Measurements from ENCODE around the gene CDK5.

The CDK5 gene

GRCh38 chr7:151075978-151076426 lies 18.3 kb upstream of the CDK5 start:
- Histone ChIP-seq H3K27ac (ENCODE audit: low read length, poor library complexity, severe bottlenecking) (no peak overlapping the region), H2BK12ac (ENCODE audit: low read length in 2 of 2) (no peak overlapping the region), H2AK5ac (ENCODE audit: low read length, severe bottlenecking) (no peak overlapping the region), H3K18ac (ENCODE audit: low read depth in 1 of 2, low read length in 2 of 2) (no peak overlapping the region), H4K8ac (ENCODE audit: low read length) (no peak overlapping the region), H4K91ac (ENCODE audit: low read length) (no peak overlapping the region), H2AFZ (ENCODE audit: low read depth, low read length) (no peak overlapping the region), H3K4me2 (ENCODE audit: low read length, poor library complexity, severe bottlenecking) (no peak overlapping the region), H2BK5ac (ENCODE audit: low read depth, low read length, poor library complexity, severe bottlenecking) (no peak overlapping the region), H3K4me1 (ENCODE audit: control insufficient read depth, insufficient read depth, low read depth, low read length) (peaks cover 27% of the 10 kb centered on the region), H3K9me3 (ENCODE audit: control insufficient read depth, low read length) (no peaks in the 10 kb centered on the region), H3K4ac (ENCODE audit: low read depth in 1 of 2, low read length in 2 of 2) (no peak overlapping the region), H2BK15ac (ENCODE audit: low read depth, poor library complexity, severe bottlenecking) (no peak overlapping the region), H3K14ac (ENCODE audit: low read length in 2 of 2) (no peak overlapping the region), H3K23ac (ENCODE audit: low read length in 2 of 2) (no peak overlapping the region), H3K9ac (ENCODE audit: low read length) (no peak overlapping the region), H3K27me3 (ENCODE audit: control insufficient read depth in 1 of 2, insufficient read depth in 1 of 2, low read length in 2 of 2) (no peaks in the 10 kb centered on the region), H2BK120ac (ENCODE audit: low read depth, low read length) (no peak overlapping the region), H3K79me1 (replicated peaks; ENCODE audit: low read length, poor library complexity, severe bottlenecking) (peaks cover 40% of the 10 kb centered on the region), H3K4me3 (ENCODE audit: insufficient read depth in 1 of 2, low read depth in 1 of 2, low read length in 2 of 2) (no peak overlapping the region), H3K36me3 (ENCODE audit: control insufficient read depth in 1 of 2, insufficient read depth in 2 of 2, low read depth in 1 of 2, low read length in 2 of 2) (peaks cover 68 to 83% of the 10 kb centered on the region in 2 experiments)
- no peak for DNase-seq
- WGBS: 88% methylated on average over 20 of the region's 22 CpGs

- Histone ChIP-seq H2BK12ac (ENCODE audit: low read length in 2 of 2) (no peak overlapping the region), H3K27ac (ENCODE audit: low read length, poor library complexity, severe bottlenecking) (no peak overlapping the region), H3K23ac (ENCODE audit: low read length in 2 of 2) (no peak overlapping the region), H3K36me3 (ENCODE audit: control insufficient read depth in 1 of 2, insufficient read depth in 2 of 2, low read depth in 1 of 2, low read length in 2 of 2) (peaks cover 71 to 87% of the 10 kb centered on the region in 2 experiments), H3K14ac (ENCODE audit: low read length in 2 of 2) (no peak overlapping the region), H3K18ac (ENCODE audit: low read depth in 1 of 2, low read length in 2 of 2) (no peak overlapping the region), H4K8ac (ENCODE audit: low read length) (no peak overlapping the region), H3K27me3 (ENCODE audit: control insufficient read depth in 1 of 2, insufficient read depth in 1 of 2, low read length in 2 of 2) (no peaks in the 10 kb centered on the region), H3K4me2 (ENCODE audit: low read length, poor library complexity, severe bottlenecking) (no peak overlapping the region), H2AFZ (ENCODE audit: low read depth, low read length) (no peak overlapping the region), H3K4ac (ENCODE audit: low read depth in 1 of 2, low read length in 2 of 2) (no peak overlapping the region), H2AK5ac (ENCODE audit: low read length, severe bottlenecking) (no peak overlapping the region), H2BK15ac (ENCODE audit: low read depth, poor library complexity, severe bottlenecking) (no peak overlapping the region), H3K4me1 (ENCODE audit: control insufficient read depth, insufficient read depth, low read depth, low read length) (peaks cover 25% of the 10 kb centered on the region), H3K4me3 (ENCODE audit: insufficient read depth in 1 of 2, low read depth in 1 of 2, low read length in 2 of 2) (no peak overlapping the region), H2BK5ac (ENCODE audit: low read depth, low read length, poor library complexity, severe bottlenecking) (no peak overlapping the region), H4K91ac (ENCODE audit: low read length) (no peak overlapping the region), H3K9me3 (ENCODE audit: control insufficient read depth, low read length) (no peaks in the 10 kb centered on the region), H3K79me1 (replicated peaks; ENCODE audit: low read length, poor library complexity, severe bottlenecking) (peaks cover 44% of the 10 kb centered on the region), H3K9ac (ENCODE audit: low read length) (no peak overlapping the region), H2BK120ac (ENCODE audit: low read depth, low read length) (no peak overlapping the region)
- 95% methylated on average over 7 of the region's 7 CpGs for WGBS
- no peak for DNase-seq
Measured at GRCh38 chr7:151075662-151075971, 17.9 kb upstream of the CDK5 start.

GRCh38 chr7:151074817-151075661 lies 17.3 kb upstream of the CDK5 start:
- no peak overlapping the region for H3K18ac ChIP-seq (ENCODE audit: low read depth in 1 of 2, low read length in 2 of 2)
- no peak overlapping the region for H3K23ac ChIP-seq (ENCODE audit: low read length in 2 of 2)
- no peak overlapping the region for H2AK5ac ChIP-seq (ENCODE audit: low read length, severe bottlenecking)
- H2AFZ ChIP-seq (ENCODE audit: low read depth, low read length): no peak overlapping the region
- DNase-seq: no peak
- no peak overlapping the region for H3K4me2 ChIP-seq (ENCODE audit: low read length, poor library complexity, severe bottlenecking)
- H3K27ac ChIP-seq (ENCODE audit: low read length, poor library complexity, severe bottlenecking): no peak overlapping the region
- H2BK5ac ChIP-seq (ENCODE audit: low read depth, low read length, poor library complexity, severe bottlenecking): no peak overlapping the region
- peaks cover 77 to 93% of the 10 kb centered on the region in 2 experiments for H3K36me3 ChIP-seq (ENCODE audit: control insufficient read depth in 1 of 2, insufficient read depth in 2 of 2, low read depth in 1 of 2, low read length in 2 of 2)
- H2BK120ac ChIP-seq (ENCODE audit: low read depth, low read length): no peak overlapping the region
- no peak overlapping the region for H3K14ac ChIP-seq (ENCODE audit: low read length in 2 of 2)
- H3K27me3 ChIP-seq (ENCODE audit: control insufficient read depth in 1 of 2, insufficient read depth in 1 of 2, low read length in 2 of 2): no peaks in the 10 kb centered on the region
- H4K91ac ChIP-seq (ENCODE audit: low read length): peak overlapping the region; percentile 54
- no peak overlapping the region for H3K9ac ChIP-seq (ENCODE audit: low read length)
- peaks cover 25% of the 10 kb centered on the region for H3K4me1 ChIP-seq (ENCODE audit: control insufficient read depth, insufficient read depth, low read depth, low read length)
- H4K8ac ChIP-seq (ENCODE audit: low read length): no peak overlapping the region
- H3K9me3 ChIP-seq (ENCODE audit: control insufficient read depth, low read length): no peaks in the 10 kb centered on the region
- H3K4me3 ChIP-seq (ENCODE audit: insufficient read depth in 1 of 2, low read depth in 1 of 2, low read length in 2 of 2): no peak overlapping the region
- peaks cover 48% of the 10 kb centered on the region for H3K79me1 ChIP-seq (replicated peaks; ENCODE audit: low read length, poor library complexity, severe bottlenecking)
- H2BK15ac ChIP-seq (ENCODE audit: low read depth, poor library complexity, severe bottlenecking): no peak overlapping the region
- WGBS: 97% methylated on average over 26 of the region's 26 CpGs
- no peak overlapping the region for H2BK12ac ChIP-seq (ENCODE audit: low read length in 2 of 2)
- H3K4ac ChIP-seq (ENCODE audit: low read depth in 1 of 2, low read length in 2 of 2): no peak overlapping the region

GRCh38 chr7:151073990-151074389 lies 16.3 kb upstream of the CDK5 start:
- Histone ChIP-seq H3K23ac (ENCODE audit: low read length in 2 of 2) (no peak overlapping the region), H2BK5ac (ENCODE audit: low read depth, low read length, poor library complexity, severe bottlenecking) (no peak overlapping the region), H3K18ac (ENCODE audit: low read depth in 1 of 2, low read length in 2 of 2) (no peak overlapping the region), H2BK120ac (ENCODE audit: low read depth, low read length) (no peak overlapping the region), H3K9ac (ENCODE audit: low read length) (no peak overlapping the region), H4K91ac (ENCODE audit: low read length) (no peak overlapping the region), H3K4me2 (ENCODE audit: low read length, poor library complexity, severe bottlenecking) (no peak overlapping the region), H3K27ac (ENCODE audit: low read length, poor library complexity, severe bottlenecking) (no peak overlapping the region), H2BK15ac (ENCODE audit: low read depth, poor library complexity, severe bottlenecking) (no peak overlapping the region), H3K14ac (ENCODE audit: low read length in 2 of 2) (no peak overlapping the region), H2AK5ac (ENCODE audit: low read length, severe bottlenecking) (no peak overlapping the region), H3K27me3 (ENCODE audit: control insufficient read depth in 1 of 2, insufficient read depth in 1 of 2, low read length in 2 of 2) (no peaks in the 10 kb centered on the region), H2BK12ac (ENCODE audit: low read length in 2 of 2) (no peak overlapping the region), H3K4ac (ENCODE audit: low read depth in 1 of 2, low read length in 2 of 2) (no peak overlapping the region), H3K36me3 (ENCODE audit: control insufficient read depth in 1 of 2, insufficient read depth in 2 of 2, low read depth in 1 of 2, low read length in 2 of 2) (peaks cover 85 to 97% of the 10 kb centered on the region in 2 experiments), H3K4me1 (ENCODE audit: control insufficient read depth, insufficient read depth, low read depth, low read length) (peaks cover 17% of the 10 kb centered on the region), H3K79me1 (replicated peaks; ENCODE audit: low read length, poor library complexity, severe bottlenecking) (peaks cover 58% of the 10 kb centered on the region), H4K8ac (ENCODE audit: low read length) (no peak overlapping the region), H3K9me3 (ENCODE audit: control insufficient read depth, low read length) (no peaks in the 10 kb centered on the region), H2AFZ (ENCODE audit: low read depth, low read length) (no peak overlapping the region), H3K4me3 (ENCODE audit: insufficient read depth in 1 of 2, low read depth in 1 of 2, low read length in 2 of 2) (no peak overlapping the region)
- 99% methylated on average over 17 of the region's 17 CpGs for WGBS
- DNase-seq: no peak
